Fibroblast of lung (primary cell): Measurements from ENCODE around the gene ZIC3. TPM values are rescaled to one million over a fixed set of nuclear protein-coding genes. Genes with fewer than 3 reads are reported as not detected.

Experiments used
- DNase-seq, 2 donors: peaks; one replicate each; pipeline versions ENCODE4 v3.0.0 to v3.0.0-alpha.2; 2010; ENCODE audit warnings: low read depth in 2 of 2
- H2AFZ ChIP-seq: 2 replicates; pipeline ENCODE4 v1.5.1; 2012; ENCODE audit warnings: low read length, control low read depth, inconsistent platforms
- H3K27ac ChIP-seq: 2 replicates; pipeline ENCODE4 v1.5.1; 2011; ENCODE audit warnings: low read length, control low read depth; ENCODE audit not compliant: insufficient read depth
- H3K27me3 ChIP-seq: 2 replicates; pipeline ENCODE4 v1.5.1; 2011; ENCODE audit warnings: mild to moderate bottlenecking, low read length; ENCODE audit not compliant: control insufficient read depth, insufficient read depth
- H3K36me3 ChIP-seq: 2 replicates; pipeline ENCODE4 v1.5.1; 2011; ENCODE audit warnings: low read length; ENCODE audit not compliant: control insufficient read depth, insufficient read depth
- H3K4me1 ChIP-seq: 2 replicates; pipeline ENCODE4 v1.5.1; 2011; ENCODE audit warnings: low read length; ENCODE audit not compliant: control insufficient read depth, insufficient read depth; ENCODE audit errors: extremely low read depth
- H3K4me2 ChIP-seq: 2 replicates; pipeline ENCODE4 v1.5.1; 2011; ENCODE audit warnings: low read length, control low read depth; ENCODE audit not compliant: insufficient read depth; ENCODE audit errors: extremely low read depth
- H3K4me3 ChIP-seq, 4 experiments: fragments of 200-600 bp in 1 of 4; sonication (generic) in 1 of 4; replicated peaks in 1 of 4; 2 replicates each; pipeline ENCODE4 v1.5.1; 2011 to 2016; ENCODE audit warnings: low read length in 4 of 4, low read depth in 3 of 4, mild to moderate bottlenecking in 3 of 4, control low read depth in 2 of 4, inconsistent platforms in 1 of 4, mixed read lengths in 1 of 4; ENCODE audit not compliant: insufficient read depth in 1 of 4; ENCODE audit errors: control extremely low read depth in 1 of 4
- H3K79me2 ChIP-seq: 2 replicates; pipeline ENCODE4 v1.5.1; 2012; ENCODE audit warnings: mild to moderate bottlenecking, low read length, inconsistent platforms; ENCODE audit not compliant: control insufficient read depth, insufficient read depth
- H3K9ac ChIP-seq: 2 replicates; pipeline ENCODE4 v1.5.1; 2011; ENCODE audit warnings: mild to moderate bottlenecking, low read length, control low read depth; ENCODE audit not compliant: insufficient read depth
- H3K9me3 ChIP-seq: 2 replicates; pipeline ENCODE4 v1.5.1; 2012; ENCODE audit warnings: low read depth, low read length; ENCODE audit not compliant: control insufficient read depth, insufficient read depth
- H4K20me1 ChIP-seq: 2 replicates; pipeline ENCODE4 v1.5.1; 2011; ENCODE audit warnings: low read length; ENCODE audit not compliant: control insufficient read depth, insufficient read depth; ENCODE audit errors: extremely low read depth
- EZH2 ChIP-seq: IDR thresholded peaks from 2 replicates; pipeline ENCODE4 v1.5.1; 2012; ENCODE audit warnings: low read length, control low read depth, mild to moderate bottlenecking; ENCODE audit errors: missing control alignments
- polyA plus RNA-seq, 2 donors: library from polyadenylated mRNA; depleted of rRNA in 1 of 2; stranded (reverse) in 1 of 2; unstranded in 1 of 2; fragments of >200 nt; gene quantifications; 2 replicates each; pipeline ENCODE4 v1.2.1, GENCODE V29; 2011 to 2012; ENCODE audit warnings: missing spikeins in 1 of 2
- total RNA-seq: library from RNA; depleted of rRNA; stranded (reverse); fragments of >200 nt; gene quantifications from 2 replicates; pipeline ENCODE4 v1.2.1, GENCODE V29; 2014
- TF ChIP-seq, protein P1 (sequence below), 2 donors: IDR thresholded peaks in 1 of 2; conservative IDR thresholded peaks in 1 of 2; 1 replicate in 1 of 2; 2 replicates in 1 of 2; pipeline ENCODE4 v1.5.1; 2011 to 2012; ENCODE audit warnings: low read length in 2 of 2, control low read depth in 1 of 2, inconsistent platforms in 1 of 2, low read depth in 1 of 2, mild to moderate bottlenecking in 1 of 2

ZIC3 gene
- total and polyA plus RNA-seq, 2 donors (not counting 1 experiment from before 2014, with no cell fraction given): not detected

DNA sequence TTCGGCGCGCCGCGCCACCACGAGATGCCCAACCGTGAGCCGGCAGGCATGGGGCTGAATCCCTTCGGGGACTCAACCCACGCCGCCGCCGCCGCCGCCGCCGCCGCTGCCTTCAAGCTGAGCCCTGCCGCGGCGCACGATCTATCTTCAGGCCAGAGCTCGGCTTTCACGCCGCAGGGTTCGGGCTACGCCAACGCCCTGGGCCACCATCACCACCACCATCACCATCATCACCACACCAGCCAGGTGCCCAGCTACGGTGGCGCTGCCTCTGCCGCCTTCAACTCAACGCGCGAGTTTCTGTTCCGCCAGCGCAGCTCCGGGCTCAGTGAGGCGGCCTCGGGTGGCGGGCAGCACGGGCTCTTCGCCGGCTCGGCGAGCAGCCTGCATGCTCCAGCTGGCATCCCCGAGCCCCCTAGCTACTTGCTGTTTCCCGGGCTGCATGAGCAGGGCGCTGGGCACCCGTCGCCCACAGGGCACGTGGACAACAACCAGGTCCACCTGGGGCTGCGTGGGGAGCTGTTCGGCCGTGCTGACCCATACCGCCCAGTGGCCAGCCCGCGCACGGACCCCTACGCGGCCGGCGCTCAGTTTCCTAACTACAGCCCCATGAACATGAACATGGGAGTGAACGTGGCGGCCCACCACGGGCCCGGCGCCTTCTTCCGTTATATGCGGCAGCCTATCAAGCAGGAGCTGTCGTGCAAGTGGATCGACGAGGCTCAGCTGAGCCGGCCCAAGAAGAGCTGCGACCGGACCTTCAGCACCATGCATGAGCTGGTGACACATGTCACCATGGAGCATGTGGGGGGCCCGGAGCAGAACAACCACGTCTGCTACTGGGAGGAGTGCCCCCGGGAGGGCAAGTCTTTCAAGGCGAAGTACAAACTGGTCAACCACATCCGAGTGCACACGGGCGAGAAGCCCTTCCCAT lies 1.1 kb downstream of the ZIC3 start:
- Histone ChIP-seq H4K20me1 (no peaks in the 10 kb centered on the region), H3K9ac (no peak overlapping the region), H3K4me3 (no peak overlapping the region), H2AFZ (no peak overlapping the region), H3K79me2 (no peaks in the 10 kb centered on the region), H3K4me2 (no peak overlapping the region), H3K4me1 (no peaks in the 10 kb centered on the region), H3K36me3 (no peaks in the 10 kb centered on the region), H3K9me3 (no peaks in the 10 kb centered on the region), H3K27me3 (peaks cover 10% of the 10 kb centered on the region), H3K27ac (no peak overlapping the region)
- DNase-seq: no peak
- TF ChIP-seq, protein P1, sequence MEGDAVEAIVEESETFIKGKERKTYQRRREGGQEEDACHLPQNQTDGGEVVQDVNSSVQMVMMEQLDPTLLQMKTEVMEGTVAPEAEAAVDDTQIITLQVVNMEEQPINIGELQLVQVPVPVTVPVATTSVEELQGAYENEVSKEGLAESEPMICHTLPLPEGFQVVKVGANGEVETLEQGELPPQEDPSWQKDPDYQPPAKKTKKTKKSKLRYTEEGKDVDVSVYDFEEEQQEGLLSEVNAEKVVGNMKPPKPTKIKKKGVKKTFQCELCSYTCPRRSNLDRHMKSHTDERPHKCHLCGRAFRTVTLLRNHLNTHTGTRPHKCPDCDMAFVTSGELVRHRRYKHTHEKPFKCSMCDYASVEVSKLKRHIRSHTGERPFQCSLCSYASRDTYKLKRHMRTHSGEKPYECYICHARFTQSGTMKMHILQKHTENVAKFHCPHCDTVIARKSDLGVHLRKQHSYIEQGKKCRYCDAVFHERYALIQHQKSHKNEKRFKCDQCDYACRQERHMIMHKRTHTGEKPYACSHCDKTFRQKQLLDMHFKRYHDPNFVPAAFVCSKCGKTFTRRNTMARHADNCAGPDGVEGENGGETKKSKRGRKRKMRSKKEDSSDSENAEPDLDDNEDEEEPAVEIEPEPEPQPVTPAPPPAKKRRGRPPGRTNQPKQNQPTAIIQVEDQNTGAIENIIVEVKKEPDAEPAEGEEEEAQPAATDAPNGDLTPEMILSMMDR (conservative IDR thresholded peaks at IDR 0.05 in 1 of 2, IDR thresholded peaks at IDR 0.05 in 1 of 2; ENCODE audit: low read depth in 1 of 2, low read length in 2 of 2): no peak
- TF ChIP-seq EZH2: peak; percentile 47

DNA sequence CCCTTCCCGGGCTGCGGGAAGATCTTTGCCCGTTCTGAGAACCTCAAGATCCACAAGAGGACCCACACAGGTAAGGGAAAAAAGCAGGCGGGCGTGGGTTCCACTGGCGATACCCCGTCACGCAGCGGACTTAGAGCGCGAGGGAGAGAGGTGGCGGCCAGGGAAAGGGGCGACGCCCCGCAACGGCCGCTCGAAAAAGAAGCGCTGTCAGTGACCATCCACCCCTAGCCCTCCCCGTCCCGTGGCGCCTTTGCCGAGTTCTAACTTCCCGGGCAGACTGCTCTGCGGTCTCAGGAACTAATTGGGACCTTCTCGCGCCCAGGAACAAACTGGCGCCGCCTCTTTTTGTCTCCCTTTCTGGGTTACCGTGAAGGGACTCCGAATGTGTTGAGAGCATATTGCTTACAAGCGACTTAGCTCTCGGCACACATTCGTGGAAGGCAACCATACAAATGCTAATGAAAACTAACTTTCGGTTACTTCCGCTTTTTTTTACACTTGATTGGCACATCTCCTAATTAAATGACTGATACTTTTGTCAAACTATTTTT lies 1.8 kb downstream of the ZIC3 start:
- H3K4me2 ChIP-seq: no peak overlapping the region
- DNase-seq: no peak

More for the DNA sequence above, 1.8 kb downstream of the ZIC3 start:
- Histone ChIP-seq H2AFZ (no peak overlapping the region), H4K20me1 (no peaks in the 10 kb centered on the region), H3K9me3 (no peaks in the 10 kb centered on the region), H3K27ac (no peak overlapping the region), H3K79me2 (no peaks in the 10 kb centered on the region), H3K4me1 (no peaks in the 10 kb centered on the region), H3K4me3 (no peak overlapping the region), H3K36me3 (no peaks in the 10 kb centered on the region), H3K27me3 (peaks cover 10% of the 10 kb centered on the region), H3K9ac (no peak overlapping the region)
- TF ChIP-seq EZH2: no peak
- TF ChIP-seq, protein P1 (conservative IDR thresholded peaks at IDR 0.05 in 1 of 2, IDR thresholded peaks at IDR 0.05 in 1 of 2; ENCODE audit: low read depth in 1 of 2, low read length in 2 of 2): no peak
